ENCODE results near the gene OSER1.

OSER1 gene

DNA sequence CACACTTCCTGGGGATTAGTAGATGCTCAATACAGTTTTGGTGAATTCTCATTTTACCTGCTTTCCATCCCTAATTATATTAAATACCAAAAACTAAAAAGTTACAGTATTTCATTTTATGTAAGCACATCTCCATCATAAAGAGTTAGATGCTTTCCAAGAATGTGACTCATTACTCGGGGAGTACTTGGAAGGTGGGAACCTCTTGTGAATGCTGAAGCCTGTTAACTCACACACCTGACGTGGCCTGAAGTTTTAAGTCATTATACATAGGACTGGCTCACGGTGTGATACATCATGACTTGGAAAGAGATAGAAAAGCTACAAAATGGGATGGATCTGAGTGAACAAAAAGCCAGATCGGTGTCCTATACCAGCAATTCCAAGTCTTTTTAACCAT, 2.2 kb upstream of the OSER1 start:
- H3K4me3 ChIP-seq (ENCODE audit: extremely low read depth, insufficient read depth, low read length, poor library complexity, severe bottlenecking): no peak overlapping the region
- WGBS, 2 experiments (ENCODE audit: insufficient coverage in 2 of 2): 89 to 98% methylated on average over 2 to 3 of the region's 4 CpGs
- no peak overlapping the region for H3K27ac ChIP-seq (ENCODE audit: low read depth, low read length, severe bottlenecking)
- H3K4me1 ChIP-seq (ENCODE audit: control insufficient read depth, insufficient read depth, low read length, poor library complexity, severe bottlenecking): peaks cover 15% of the 10 kb centered on the region
- no peaks in the 10 kb centered on the region for H3K9me3 ChIP-seq (ENCODE audit: control insufficient read depth, low read length)
- H3K36me3 ChIP-seq (ENCODE audit: control insufficient read depth, insufficient read depth, low read length): no peaks in the 10 kb centered on the region

DNA sequence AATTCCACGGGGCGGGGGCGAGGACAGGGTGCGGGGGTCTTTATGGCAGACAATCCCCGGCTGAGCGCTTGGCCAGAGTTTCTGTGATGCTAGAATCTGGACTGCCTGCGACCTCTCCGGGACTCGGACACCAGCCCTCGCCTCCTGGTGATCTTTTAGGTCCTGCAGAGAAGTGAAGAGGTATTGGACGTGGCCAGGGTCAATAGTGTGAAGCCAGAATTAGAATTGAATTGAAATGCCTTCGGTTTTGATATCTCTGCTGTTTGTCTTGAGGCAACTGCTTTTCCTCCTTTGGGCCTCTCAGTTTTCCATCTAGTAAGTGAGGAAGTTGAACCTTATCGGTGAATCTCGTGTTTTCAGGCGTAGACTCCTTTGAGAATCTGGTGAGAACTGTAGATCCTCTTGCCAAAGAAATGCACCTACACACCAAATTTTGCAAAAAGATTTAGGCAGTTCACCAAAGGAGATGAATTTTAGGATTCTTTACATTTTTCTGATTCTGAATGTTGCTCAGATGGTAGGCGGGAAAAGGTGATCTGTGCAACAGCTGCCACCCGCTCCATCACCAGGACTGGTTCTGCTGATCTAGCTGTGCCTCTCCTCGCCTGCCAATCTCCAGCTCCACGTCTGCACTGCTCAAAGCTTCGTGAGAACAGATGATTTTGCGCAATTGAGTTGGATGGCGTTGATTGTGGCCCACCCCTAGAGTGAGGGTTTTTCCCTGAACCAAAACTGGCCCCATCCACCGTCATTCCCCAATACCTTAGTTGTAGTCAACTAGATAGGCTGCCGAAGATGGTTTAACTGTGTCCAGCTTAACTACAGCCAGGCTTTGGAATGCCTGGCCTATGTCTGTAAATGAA, 837 bp upstream of the OSER1 start:
- Histone ChIP-seq H3K36me3 (ENCODE audit: control insufficient read depth, insufficient read depth, low read length) (peaks cover 4% of the 10 kb centered on the region), H3K4me3 (ENCODE audit: extremely low read depth, insufficient read depth, low read length, poor library complexity, severe bottlenecking) (peak overlapping the region; percentile 80)
- 25 to 27% methylated on average over 18 to 19 of the region's 24 CpGs for WGBS, 2 experiments (ENCODE audit: insufficient coverage in 2 of 2)

DNA sequence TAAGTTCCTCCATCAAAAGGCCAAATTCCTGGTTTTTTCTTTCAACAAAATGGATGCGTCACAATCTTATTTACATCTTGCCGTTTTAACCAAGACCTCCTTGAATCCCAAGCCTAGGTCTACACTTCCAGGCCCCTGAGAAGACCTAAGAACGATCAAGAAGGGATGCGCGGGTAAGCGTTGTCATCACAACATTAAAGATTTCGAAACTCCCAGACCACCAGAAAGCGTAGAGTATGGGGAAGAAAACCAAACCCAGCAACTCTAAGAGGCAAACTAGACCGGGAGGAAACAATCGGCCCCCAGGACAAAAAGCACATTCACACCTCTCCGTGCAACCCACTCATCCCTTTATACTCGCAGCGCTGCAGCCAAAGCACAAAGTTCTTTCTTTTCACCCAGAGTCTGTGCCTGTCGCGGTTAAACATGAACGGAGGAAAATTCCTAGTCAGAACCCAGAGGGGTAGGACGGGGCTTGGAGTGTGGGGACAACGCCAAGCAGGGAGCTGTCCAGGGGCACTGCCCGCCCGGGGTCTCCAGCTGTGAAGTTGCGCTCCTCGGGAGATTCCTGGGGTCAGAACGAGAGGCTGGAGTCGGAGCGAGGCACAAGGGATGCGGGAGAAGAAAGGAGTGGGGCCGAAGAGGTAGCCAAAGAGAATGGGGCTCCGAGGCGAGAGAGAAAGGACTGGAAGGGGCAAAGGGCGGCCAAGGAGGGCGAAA, 725 bp downstream of the OSER1 start:
- 0 to 1% methylated on average over 23 to 26 of the region's 31 CpGs for WGBS, 2 experiments (ENCODE audit: insufficient coverage in 2 of 2)
- peaks cover 17% of the 10 kb centered on the region for H3K4me1 ChIP-seq (ENCODE audit: control insufficient read depth, insufficient read depth, low read length, poor library complexity, severe bottlenecking)
- peak overlapping the region; percentile 80 for H3K4me3 ChIP-seq (ENCODE audit: extremely low read depth, insufficient read depth, low read length, poor library complexity, severe bottlenecking)
- H3K9me3 ChIP-seq (ENCODE audit: control insufficient read depth, low read length): no peaks in the 10 kb centered on the region
- H3K36me3 ChIP-seq (ENCODE audit: control insufficient read depth, insufficient read depth, low read length): peaks cover 17% of the 10 kb centered on the region
- H3K27ac ChIP-seq (ENCODE audit: low read depth, low read length, severe bottlenecking): peak overlapping the region; percentile 98

More for the DNA sequence above, 837 bp upstream of the OSER1 start:
- H3K27ac ChIP-seq (ENCODE audit: low read depth, low read length, severe bottlenecking): peak overlapping the region; percentile 98
- peaks cover 17% of the 10 kb centered on the region for H3K4me1 ChIP-seq (ENCODE audit: control insufficient read depth, insufficient read depth, low read length, poor library complexity, severe bottlenecking)
- no peaks in the 10 kb centered on the region for H3K9me3 ChIP-seq (ENCODE audit: control insufficient read depth, low read length)

DNA sequence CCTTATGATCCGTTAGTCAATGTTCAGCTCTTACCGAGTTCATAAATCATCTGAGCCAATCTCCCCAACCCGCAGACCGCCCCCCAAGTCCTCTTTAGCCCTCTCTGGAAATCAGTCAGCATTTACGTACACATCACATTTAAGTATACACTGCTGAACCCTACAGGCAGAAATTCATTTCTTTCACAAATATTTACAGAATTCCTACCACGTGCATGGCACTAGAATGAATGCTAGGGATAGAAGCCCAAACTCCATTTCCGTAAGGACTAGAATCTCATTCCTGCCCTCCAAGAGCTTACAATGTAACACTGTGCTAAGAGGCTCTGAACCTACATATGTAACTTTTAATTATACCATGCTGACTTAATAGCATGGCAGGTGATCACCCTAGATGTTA, 1.8 kb downstream of the OSER1 start:
- 63 to 66% methylated on average over 4 to 6 of the region's 7 CpGs for WGBS, 2 experiments (ENCODE audit: insufficient coverage in 2 of 2)
- Histone ChIP-seq H3K9me3 (ENCODE audit: control insufficient read depth, low read length) (no peaks in the 10 kb centered on the region), H3K36me3 (ENCODE audit: control insufficient read depth, insufficient read depth, low read length) (peaks cover 17% of the 10 kb centered on the region), H3K27ac (ENCODE audit: low read depth, low read length, severe bottlenecking) (no peak overlapping the region), H3K4me3 (ENCODE audit: extremely low read depth, insufficient read depth, low read length, poor library complexity, severe bottlenecking) (peak overlapping the region; percentile 80), H3K4me1 (ENCODE audit: control insufficient read depth, insufficient read depth, low read length, poor library complexity, severe bottlenecking) (peaks cover 25% of the 10 kb centered on the region)

DNA sequence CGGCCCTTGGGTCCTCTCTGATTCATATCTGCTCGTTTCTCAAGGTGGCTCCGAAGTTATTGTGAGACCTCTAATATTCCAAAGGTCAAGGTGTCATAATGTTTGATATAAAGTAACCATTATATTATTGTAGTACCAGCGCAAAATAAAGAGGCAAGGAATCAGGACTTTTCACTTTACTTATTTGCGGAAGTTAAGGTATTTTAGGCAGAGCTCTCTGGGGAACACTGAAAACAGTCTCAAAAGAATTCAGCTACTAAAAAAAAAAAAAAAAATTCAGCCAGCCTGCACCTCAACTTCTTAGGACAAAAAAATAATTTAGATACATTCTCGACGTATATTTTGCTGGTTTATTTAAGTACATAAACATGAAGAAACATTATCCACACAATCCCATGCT, 2.4 kb downstream of the OSER1 start:
- Histone ChIP-seq H3K9me3 (ENCODE audit: control insufficient read depth, low read length) (no peaks in the 10 kb centered on the region), H3K36me3 (ENCODE audit: control insufficient read depth, insufficient read depth, low read length) (peaks cover 17% of the 10 kb centered on the region), H3K4me3 (ENCODE audit: extremely low read depth, insufficient read depth, low read length, poor library complexity, severe bottlenecking) (peak overlapping the region; percentile 80), H3K27ac (ENCODE audit: low read depth, low read length, severe bottlenecking) (no peak overlapping the region), H3K4me1 (ENCODE audit: control insufficient read depth, insufficient read depth, low read length, poor library complexity, severe bottlenecking) (peaks cover 25% of the 10 kb centered on the region)
- whole genome bisulfite sequencing, 2 experiments (ENCODE audit: insufficient coverage in 2 of 2): no CpG with 5 or more reads among the region's 7 CpGs

DNA sequence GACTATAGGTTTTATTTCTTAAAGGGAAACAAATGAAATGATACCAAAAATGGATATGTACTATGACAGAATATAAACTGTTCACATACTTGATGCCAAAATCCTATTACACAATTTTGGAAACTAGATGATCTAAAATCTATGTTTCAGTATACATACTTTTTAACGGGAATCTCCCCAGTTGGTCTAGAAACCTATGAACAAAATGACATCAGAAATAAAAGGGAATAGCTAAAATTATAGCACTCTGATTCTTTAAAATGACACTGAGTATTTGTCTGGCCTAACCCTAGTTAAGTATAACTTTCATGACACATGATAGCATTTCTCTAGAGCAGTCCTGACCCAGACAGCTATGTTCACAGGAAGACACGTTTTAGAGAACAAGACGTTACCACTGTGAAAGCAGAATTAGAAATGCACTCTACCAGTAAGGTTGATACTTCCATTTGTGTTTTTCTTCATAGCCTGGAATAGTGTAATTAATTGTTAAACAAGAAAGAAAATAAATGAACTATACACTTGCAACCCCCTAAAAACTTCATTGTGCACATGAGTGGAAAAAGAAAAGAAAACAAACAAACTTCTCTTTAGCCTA, 3.3 kb downstream of the OSER1 start:
- peaks cover 23% of the 10 kb centered on the region for H3K36me3 ChIP-seq (ENCODE audit: control insufficient read depth, insufficient read depth, low read length)

DNA sequence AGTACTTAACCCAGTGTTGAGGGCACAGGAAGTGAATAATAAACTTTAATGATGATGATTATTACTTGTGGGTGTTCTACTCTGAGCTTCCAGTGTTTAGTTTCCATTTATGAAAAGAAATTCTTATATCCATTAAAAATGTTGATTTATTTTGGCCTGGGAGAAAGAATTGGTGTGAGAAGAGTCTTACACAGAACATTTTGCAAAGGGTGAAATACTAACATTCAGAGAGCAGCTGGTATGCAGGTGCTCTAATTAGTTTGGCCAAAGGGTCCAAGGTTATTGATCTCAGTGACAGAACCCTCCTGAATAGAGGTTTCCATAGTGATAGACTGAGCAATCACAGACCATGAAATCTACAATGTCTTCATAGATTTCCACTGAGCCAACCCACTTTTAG, 4.4 kb downstream of the OSER1 start:
- no peak overlapping the region for H3K27ac ChIP-seq (ENCODE audit: low read depth, low read length, severe bottlenecking)
- peaks cover 18% of the 10 kb centered on the region for H3K4me1 ChIP-seq (ENCODE audit: control insufficient read depth, insufficient read depth, low read length, poor library complexity, severe bottlenecking)
- peaks cover 33% of the 10 kb centered on the region for H3K36me3 ChIP-seq (ENCODE audit: control insufficient read depth, insufficient read depth, low read length)
- H3K9me3 ChIP-seq (ENCODE audit: control insufficient read depth, low read length): no peaks in the 10 kb centered on the region
- H3K4me3 ChIP-seq (ENCODE audit: extremely low read depth, insufficient read depth, low read length, poor library complexity, severe bottlenecking): no peak overlapping the region

More for the DNA sequence above, 3.3 kb downstream of the OSER1 start:
- Histone ChIP-seq H3K4me3 (ENCODE audit: extremely low read depth, insufficient read depth, low read length, poor library complexity, severe bottlenecking) (no peak overlapping the region), H3K9me3 (ENCODE audit: control insufficient read depth, low read length) (no peaks in the 10 kb centered on the region), H3K4me1 (ENCODE audit: control insufficient read depth, insufficient read depth, low read length, poor library complexity, severe bottlenecking) (peaks cover 25% of the 10 kb centered on the region), H3K27ac (ENCODE audit: low read depth, low read length, severe bottlenecking) (no peak overlapping the region)
- 100% methylated on average over 2 of the region's 3 CpGs; no CpG with 5 or more reads in 1 of the 2 experiments for WGBS, 2 experiments (ENCODE audit: insufficient coverage in 2 of 2)

DNA sequence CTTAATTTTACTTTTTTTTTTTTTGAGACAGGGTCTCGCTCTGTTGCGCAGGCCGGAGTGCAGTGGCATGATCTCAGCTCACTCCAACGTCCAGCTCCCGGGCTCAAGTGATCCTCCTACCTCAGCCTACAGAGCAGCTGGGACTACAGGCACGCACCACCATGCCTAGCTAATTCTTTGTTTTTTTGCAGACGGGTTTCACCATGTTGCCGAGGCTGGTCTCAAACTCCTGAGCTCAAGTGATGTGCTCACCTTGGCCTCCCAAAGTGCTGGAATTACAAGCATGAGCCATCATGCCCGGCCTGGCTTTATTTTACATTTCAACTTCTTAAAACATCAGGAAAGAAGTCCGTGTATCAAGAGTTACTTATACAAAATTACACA, 5.7 kb downstream of the OSER1 start:
- H3K4me1 ChIP-seq (ENCODE audit: control insufficient read depth, insufficient read depth, low read length, poor library complexity, severe bottlenecking): peaks cover 18% of the 10 kb centered on the region
- no peak overlapping the region for H3K4me3 ChIP-seq (ENCODE audit: extremely low read depth, insufficient read depth, low read length, poor library complexity, severe bottlenecking)
- 89 to 93% methylated on average over 8 of the region's 10 CpGs for WGBS, 2 experiments (ENCODE audit: insufficient coverage in 2 of 2)
- no peaks in the 10 kb centered on the region for H3K9me3 ChIP-seq (ENCODE audit: control insufficient read depth, low read length)
- peak overlapping the region; percentile 61 for H3K27ac ChIP-seq (ENCODE audit: low read depth, low read length, severe bottlenecking)
- peaks cover 45% of the 10 kb centered on the region for H3K36me3 ChIP-seq (ENCODE audit: control insufficient read depth, insufficient read depth, low read length)

DNA sequence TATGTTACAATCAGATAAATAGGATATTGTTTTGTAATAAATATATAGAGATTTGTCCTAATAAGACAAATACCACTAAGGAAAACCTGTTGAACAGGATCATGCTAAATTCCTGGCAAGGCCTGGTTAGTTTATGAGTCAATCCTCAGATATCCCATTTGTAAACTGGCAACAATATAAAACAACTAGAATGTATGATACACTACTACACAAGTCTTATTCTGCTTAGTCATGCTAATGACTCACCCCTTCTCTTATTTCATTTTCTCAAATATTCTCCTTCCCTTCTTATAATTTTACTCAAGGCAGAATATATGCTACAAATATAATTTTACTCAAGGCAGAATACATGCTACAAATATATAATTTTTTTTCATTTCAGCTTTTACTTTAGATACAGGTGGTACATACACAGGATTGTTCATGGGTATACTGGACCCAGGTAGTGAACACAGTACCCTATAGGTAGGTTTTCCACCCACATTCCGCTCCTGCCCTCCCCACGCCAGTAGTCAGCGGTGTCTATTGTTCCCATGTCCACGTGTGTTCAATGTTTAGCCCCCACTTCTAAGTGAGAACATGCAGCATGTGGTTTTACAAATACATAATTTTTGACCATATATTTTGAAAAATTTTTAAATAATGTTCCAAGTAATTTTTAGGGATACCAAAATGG, 6.3 kb downstream of the OSER1 start:
- no peak overlapping the region for H3K4me3 ChIP-seq (ENCODE audit: extremely low read depth, insufficient read depth, low read length, poor library complexity, severe bottlenecking)
- peaks cover 51% of the 10 kb centered on the region for H3K36me3 ChIP-seq (ENCODE audit: control insufficient read depth, insufficient read depth, low read length)
- H3K9me3 ChIP-seq (ENCODE audit: control insufficient read depth, low read length): no peaks in the 10 kb centered on the region
- WGBS, 2 experiments (ENCODE audit: insufficient coverage in 2 of 2): 100% methylated on average over 4 of the region's 4 CpGs; no CpG with 5 or more reads in 1 of the 2 experiments
- peak overlapping the region; percentile 61 for H3K27ac ChIP-seq (ENCODE audit: low read depth, low read length, severe bottlenecking)
- peaks cover 18% of the 10 kb centered on the region for H3K4me1 ChIP-seq (ENCODE audit: control insufficient read depth, insufficient read depth, low read length, poor library complexity, severe bottlenecking)

DNA sequence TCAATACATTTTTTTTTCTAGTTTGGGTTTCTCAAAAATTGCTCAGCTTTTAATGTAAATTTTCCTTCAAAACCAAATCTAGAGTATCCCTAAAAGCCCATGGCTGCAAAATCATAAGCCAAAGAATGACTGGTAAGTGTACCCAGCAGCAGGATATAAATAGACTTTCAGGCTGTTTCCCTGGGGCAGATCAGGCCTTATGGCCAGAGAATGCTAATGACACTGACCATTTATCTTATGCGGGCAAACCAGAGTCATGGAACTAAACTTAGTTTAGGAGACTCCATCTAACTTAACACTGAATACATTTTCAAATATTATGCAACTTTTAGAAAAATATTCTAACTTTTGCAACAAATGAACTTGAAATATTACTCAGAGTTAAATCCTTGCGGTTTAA, 7.4 kb downstream of the OSER1 start:
- Histone ChIP-seq H3K27ac (ENCODE audit: low read depth, low read length, severe bottlenecking) (no peak overlapping the region), H3K9me3 (ENCODE audit: control insufficient read depth, low read length) (no peaks in the 10 kb centered on the region), H3K36me3 (ENCODE audit: control insufficient read depth, insufficient read depth, low read length) (peaks cover 58% of the 10 kb centered on the region), H3K4me3 (ENCODE audit: extremely low read depth, insufficient read depth, low read length, poor library complexity, severe bottlenecking) (no peak overlapping the region), H3K4me1 (ENCODE audit: control insufficient read depth, insufficient read depth, low read length, poor library complexity, severe bottlenecking) (peaks cover 18% of the 10 kb centered on the region)
- WGBS, 2 experiments (ENCODE audit: insufficient coverage in 2 of 2): 100% methylated on average over 1 of the region's 2 CpGs; no CpG with 5 or more reads in 1 of the 2 experiments

Measured in mesodermal cell (in vitro differentiated cells).